ENCODE measurements around the gene INPP5F. TPM values are rescaled to one million over a fixed set of nuclear protein-coding genes. Genes with fewer than 3 reads are reported as not detected.

INPP5F gene
- total and polyA plus RNA-seq, 2 experiments from 2014 or later = 41.4 to 86.0 TPM

DNA sequence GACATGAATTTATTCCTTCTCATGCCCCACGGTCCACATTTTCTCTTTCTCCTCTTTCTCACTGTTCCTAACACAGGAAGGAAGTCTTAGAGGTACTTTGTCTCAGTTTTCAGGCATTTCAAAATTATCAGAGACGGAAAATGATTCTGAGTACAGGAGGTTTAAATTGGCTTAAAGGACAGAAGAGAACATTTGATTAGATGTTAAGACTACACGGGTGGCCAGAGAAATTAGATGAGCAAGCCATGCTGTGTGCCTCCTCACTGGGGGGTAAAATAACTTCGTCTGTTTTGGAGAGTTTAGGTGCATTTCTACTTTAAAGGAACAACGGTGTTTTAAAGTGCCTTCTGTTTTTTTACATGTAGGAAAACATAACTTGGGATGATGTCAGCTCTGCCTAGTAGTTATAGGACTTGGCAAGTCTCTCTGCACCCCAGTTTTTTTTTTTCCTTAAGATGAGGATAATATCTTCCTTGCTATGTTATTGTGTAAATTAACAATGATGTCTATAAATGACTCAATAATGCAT lies 79.9 kb downstream of the INPP5F start:
- H3K27me3 ChIP-seq (ENCODE audit: insufficient read depth) = no peaks in the 10 kb centered on the region
- H3K36me3 Mint-ChIP-seq (ENCODE audit: low read depth) = 0 out of 3 replicates have a peak, but pooled peaks cover 8% of the 10 kb centered on the region
- H3K9me2 ChIP-seq (ENCODE audit: insufficient read depth) = no peaks in the 10 kb centered on the region
- no peaks in the 10 kb centered on the region for H3F3A ChIP-seq (replicated peaks; ENCODE audit: low read depth)
- DNase-seq (ENCODE audit: low spot score) (no peak), ATAC-seq (no peak)
- H3K4me1 ChIP-seq (ENCODE audit: insufficient read depth) = no peaks in the 10 kb centered on the region
- H3K27me3 Mint-ChIP-seq (ENCODE audit: insufficient read depth, low read depth, poor library complexity) = no peaks in the 10 kb centered on the region
- no peak overlapping the region for H3K4me3 Mint-ChIP-seq
- H3K9me3 Mint-ChIP-seq = no peaks in the 10 kb centered on the region
- H2AFZ ChIP-seq = no peak overlapping the region
- H3K36me3 ChIP-seq (ENCODE audit: insufficient read depth) = no peaks in the 10 kb centered on the region
- H3K27ac Mint-ChIP-seq = peak overlapping the region; percentile 54
- no peaks in the 10 kb centered on the region for H3K79me2 ChIP-seq (replicated peaks; ENCODE audit: insufficient read depth)
- TF ChIP-seq EZH2phosphoT487 (IDR thresholded peaks at IDR 0.05; ENCODE audit: unreplicated experiment) (no peak), STAT1 (IDR thresholded peaks at IDR 0.05; ENCODE audit: unreplicated experiment) (no peak), JUNB (IDR thresholded peaks at IDR 0.05; ENCODE audit: unreplicated experiment) (no peak), POLR2AphosphoS5 (IDR thresholded peaks at IDR 0.05; ENCODE audit: low read depth) (no peak), ZNF331 (CRISPR knock-in tag; IDR thresholded peaks at IDR 0.05; ENCODE audit: low read depth) (no peak), EZH2 (IDR thresholded peaks at IDR 0.05; ENCODE audit: low read depth, unreplicated experiment) (no peak)
- TF ChIP-seq, protein P1, sequence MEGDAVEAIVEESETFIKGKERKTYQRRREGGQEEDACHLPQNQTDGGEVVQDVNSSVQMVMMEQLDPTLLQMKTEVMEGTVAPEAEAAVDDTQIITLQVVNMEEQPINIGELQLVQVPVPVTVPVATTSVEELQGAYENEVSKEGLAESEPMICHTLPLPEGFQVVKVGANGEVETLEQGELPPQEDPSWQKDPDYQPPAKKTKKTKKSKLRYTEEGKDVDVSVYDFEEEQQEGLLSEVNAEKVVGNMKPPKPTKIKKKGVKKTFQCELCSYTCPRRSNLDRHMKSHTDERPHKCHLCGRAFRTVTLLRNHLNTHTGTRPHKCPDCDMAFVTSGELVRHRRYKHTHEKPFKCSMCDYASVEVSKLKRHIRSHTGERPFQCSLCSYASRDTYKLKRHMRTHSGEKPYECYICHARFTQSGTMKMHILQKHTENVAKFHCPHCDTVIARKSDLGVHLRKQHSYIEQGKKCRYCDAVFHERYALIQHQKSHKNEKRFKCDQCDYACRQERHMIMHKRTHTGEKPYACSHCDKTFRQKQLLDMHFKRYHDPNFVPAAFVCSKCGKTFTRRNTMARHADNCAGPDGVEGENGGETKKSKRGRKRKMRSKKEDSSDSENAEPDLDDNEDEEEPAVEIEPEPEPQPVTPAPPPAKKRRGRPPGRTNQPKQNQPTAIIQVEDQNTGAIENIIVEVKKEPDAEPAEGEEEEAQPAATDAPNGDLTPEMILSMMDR (conservative IDR thresholded peaks at IDR 0.05; ENCODE audit: low read depth in 2 of 2) = no peak
- TF ChIP-seq, protein P2, sequence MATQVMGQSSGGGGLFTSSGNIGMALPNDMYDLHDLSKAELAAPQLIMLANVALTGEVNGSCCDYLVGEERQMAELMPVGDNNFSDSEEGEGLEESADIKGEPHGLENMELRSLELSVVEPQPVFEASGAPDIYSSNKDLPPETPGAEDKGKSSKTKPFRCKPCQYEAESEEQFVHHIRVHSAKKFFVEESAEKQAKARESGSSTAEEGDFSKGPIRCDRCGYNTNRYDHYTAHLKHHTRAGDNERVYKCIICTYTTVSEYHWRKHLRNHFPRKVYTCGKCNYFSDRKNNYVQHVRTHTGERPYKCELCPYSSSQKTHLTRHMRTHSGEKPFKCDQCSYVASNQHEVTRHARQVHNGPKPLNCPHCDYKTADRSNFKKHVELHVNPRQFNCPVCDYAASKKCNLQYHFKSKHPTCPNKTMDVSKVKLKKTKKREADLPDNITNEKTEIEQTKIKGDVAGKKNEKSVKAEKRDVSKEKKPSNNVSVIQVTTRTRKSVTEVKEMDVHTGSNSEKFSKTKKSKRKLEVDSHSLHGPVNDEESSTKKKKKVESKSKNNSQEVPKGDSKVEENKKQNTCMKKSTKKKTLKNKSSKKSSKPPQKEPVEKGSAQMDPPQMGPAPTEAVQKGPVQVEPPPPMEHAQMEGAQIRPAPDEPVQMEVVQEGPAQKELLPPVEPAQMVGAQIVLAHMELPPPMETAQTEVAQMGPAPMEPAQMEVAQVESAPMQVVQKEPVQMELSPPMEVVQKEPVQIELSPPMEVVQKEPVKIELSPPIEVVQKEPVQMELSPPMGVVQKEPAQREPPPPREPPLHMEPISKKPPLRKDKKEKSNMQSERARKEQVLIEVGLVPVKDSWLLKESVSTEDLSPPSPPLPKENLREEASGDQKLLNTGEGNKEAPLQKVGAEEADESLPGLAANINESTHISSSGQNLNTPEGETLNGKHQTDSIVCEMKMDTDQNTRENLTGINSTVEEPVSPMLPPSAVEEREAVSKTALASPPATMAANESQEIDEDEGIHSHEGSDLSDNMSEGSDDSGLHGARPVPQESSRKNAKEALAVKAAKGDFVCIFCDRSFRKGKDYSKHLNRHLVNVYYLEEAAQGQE (IDR thresholded peaks at IDR 0.05; ENCODE audit: unreplicated experiment) = no peak
- TF ChIP-seq, protein P3, sequence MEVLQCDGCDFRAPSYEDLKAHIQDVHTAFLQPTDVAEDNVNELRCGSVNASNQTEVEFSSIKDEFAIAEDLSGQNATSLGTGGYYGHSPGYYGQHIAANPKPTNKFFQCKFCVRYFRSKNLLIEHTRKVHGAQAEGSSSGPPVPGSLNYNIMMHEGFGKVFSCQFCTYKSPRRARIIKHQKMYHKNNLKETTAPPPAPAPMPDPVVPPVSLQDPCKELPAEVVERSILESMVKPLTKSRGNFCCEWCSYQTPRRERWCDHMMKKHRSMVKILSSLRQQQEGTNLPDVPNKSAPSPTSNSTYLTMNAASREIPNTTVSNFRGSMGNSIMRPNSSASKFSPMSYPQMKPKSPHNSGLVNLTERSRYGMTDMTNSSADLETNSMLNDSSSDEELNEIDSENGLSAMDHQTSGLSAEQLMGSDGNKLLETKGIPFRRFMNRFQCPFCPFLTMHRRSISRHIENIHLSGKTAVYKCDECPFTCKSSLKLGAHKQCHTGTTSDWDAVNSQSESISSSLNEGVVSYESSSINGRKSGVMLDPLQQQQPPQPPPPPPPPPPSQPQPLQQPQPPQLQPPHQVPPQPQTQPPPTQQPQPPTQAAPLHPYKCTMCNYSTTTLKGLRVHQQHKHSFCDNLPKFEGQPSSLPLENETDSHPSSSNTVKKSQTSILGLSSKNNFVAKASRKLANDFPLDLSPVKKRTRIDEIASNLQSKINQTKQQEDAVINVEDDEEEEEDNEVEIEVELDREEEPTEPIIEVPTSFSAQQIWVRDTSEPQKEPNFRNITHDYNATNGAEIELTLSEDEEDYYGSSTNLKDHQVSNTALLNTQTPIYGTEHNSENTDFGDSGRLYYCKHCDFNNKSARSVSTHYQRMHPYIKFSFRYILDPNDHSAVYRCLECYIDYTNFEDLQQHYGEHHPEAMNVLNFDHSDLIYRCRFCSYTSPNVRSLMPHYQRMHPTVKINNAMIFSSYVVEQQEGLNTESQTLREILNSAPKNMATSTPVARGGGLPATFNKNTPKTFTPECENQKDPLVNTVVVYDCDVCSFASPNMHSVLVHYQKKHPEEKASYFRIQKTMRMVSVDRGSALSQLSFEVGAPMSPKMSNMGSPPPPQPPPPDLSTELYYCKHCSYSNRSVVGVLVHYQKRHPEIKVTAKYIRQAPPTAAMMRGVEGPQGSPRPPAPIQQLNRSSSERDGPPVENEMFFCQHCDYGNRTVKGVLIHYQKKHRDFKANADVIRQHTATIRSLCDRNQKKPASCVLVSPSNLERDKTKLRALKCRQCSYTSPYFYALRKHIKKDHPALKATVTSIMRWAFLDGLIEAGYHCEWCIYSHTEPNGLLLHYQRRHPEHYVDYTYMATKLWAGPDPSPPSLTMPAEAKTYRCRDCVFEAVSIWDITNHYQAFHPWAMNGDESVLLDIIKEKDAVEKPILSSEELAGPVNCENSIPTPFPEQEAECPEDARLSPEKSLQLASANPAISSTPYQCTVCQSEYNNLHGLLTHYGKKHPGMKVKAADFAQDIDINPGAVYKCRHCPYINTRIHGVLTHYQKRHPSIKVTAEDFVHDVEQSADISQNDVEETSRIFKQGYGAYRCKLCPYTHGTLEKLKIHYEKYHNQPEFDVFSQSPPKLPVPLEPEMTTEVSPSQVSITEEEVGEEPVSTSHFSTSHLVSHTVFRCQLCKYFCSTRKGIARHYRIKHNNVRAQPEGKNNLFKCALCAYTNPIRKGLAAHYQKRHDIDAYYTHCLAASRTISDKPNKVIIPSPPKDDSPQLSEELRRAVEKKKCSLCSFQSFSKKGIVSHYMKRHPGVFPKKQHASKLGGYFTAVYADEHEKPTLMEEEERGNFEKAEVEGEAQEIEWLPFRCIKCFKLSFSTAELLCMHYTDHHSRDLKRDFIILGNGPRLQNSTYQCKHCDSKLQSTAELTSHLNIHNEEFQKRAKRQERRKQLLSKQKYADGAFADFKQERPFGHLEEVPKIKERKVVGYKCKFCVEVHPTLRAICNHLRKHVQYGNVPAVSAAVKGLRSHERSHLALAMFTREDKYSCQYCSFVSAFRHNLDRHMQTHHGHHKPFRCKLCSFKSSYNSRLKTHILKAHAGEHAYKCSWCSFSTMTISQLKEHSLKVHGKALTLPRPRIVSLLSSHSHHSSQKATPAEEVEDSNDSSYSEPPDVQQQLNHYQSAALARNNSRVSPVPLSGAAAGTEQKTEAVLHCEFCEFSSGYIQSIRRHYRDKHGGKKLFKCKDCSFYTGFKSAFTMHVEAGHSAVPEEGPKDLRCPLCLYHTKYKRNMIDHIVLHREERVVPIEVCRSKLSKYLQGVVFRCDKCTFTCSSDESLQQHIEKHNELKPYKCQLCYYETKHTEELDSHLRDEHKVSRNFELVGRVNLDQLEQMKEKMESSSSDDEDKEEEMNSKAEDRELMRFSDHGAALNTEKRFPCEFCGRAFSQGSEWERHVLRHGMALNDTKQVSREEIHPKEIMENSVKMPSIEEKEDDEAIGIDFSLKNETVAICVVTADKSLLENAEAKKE (CRISPR knock-in tag; IDR thresholded peaks at IDR 0.05) = no peak
- H3K4me2 ChIP-seq = no peak overlapping the region
- no peak overlapping the region for H3K4me3 ChIP-seq
- no peaks in the 10 kb centered on the region; the same call in 2 of the 3 replicates for H3K4me1 Mint-ChIP-seq
- no peak overlapping the region for H3K27ac ChIP-seq (ENCODE audit: low read depth)
- H4K20me1 ChIP-seq (replicated peaks; ENCODE audit: insufficient read depth) = no peaks in the 10 kb centered on the region
